ENCODE measurements around the gene ATP5F1E. TPM values are rescaled to one million over a fixed set of nuclear protein-coding genes. Genes with fewer than 3 reads are reported as not detected.
"Not testable (repeated sequence)": the region's sequence is repeated elsewhere in the genome, so short reads cannot be mapped to it uniquely, and the experiment has no call there.

The ATP5F1E gene
- total and polyA plus RNA-seq, 8 donors: 75.5 to 197 (median 169) TPM

- Histone ChIP-seq H3K4me1 (peaks cover 11 to 41% of the 10 kb centered on the region in 2 donors), H3K4me3 (no peak overlapping the region), H3K9me3 (no peaks in the 10 kb centered on the region), H3K27me3 (no peaks in the 10 kb centered on the region), H3K27ac (no peak overlapping the region), H3K36me3 (peaks cover 0 to 4% of the 10 kb centered on the region in 2 donors)
- ATAC-seq (no peak), DNase-seq (no peak)
- intact Hi-C loops (cut with DNase I): no loop called here
- no peak for TF ChIP-seq CTCF (IDR thresholded peaks at IDR 0.05)
These were observed 18.8 kb downstream of the ATP5F1E start for GRCh38 chr20:59013031-59013951.

GRCh38 chr20:59011874-59012157 is 20.3 kb downstream of the ATP5F1E start:
- DNase-seq; intact Hi-C loops (cut with DNase I); H3K27ac ChIP-seq; H3K4me3 ChIP-seq; ATAC-seq; H3K36me3 ChIP-seq; H3K9me3 ChIP-seq; H3K27me3 ChIP-seq: not testable (repeated sequence)
- peaks cover 11 to 50% of the 10 kb centered on the region in 2 donors for H3K4me1 ChIP-seq

GRCh38 chr20:59010995-59011873 is 20.9 kb downstream of the ATP5F1E start:
- TF ChIP-seq CTCF (IDR thresholded peaks at IDR 0.05): no peak
- no peak for DNase-seq
- ATAC-seq: peak; percentile 4
- Histone ChIP-seq H3K27me3 (no peaks in the 10 kb centered on the region), H3K9me3 (no peaks in the 10 kb centered on the region), H3K4me3 (no peak overlapping the region), H3K4me1 (peaks cover 14 to 46% of the 10 kb centered on the region in 2 donors), H3K27ac (peak overlapping the region; percentile 65 to 67), H3K36me3 (no peaks in the 10 kb centered on the region)
- intact Hi-C loops (cut with DNase I): no loop called here

- Histone ChIP-seq H3K27ac (peak overlapping the region; percentile 65 to 67), H3K27me3 (no peaks in the 10 kb centered on the region), H3K4me1 (peaks cover 21 to 52% of the 10 kb centered on the region in 2 donors), H3K36me3 (no peaks in the 10 kb centered on the region), H3K4me3 (no peak overlapping the region), H3K9me3 (no peaks in the 10 kb centered on the region)
- intact Hi-C loops (cut with DNase I): no loop called here
- no peak for TF ChIP-seq CTCF (IDR thresholded peaks at IDR 0.05)
- ATAC-seq (peak; percentile 65), DNase-seq (peak in 2 of 4 donors; percentile 59 to 81)
These were observed 21.7 kb downstream of the ATP5F1E start for GRCh38 chr20:59010321-59010994.

GRCh38 chr20:59008715-59009336 is 23.3 kb downstream of the ATP5F1E start:
- Histone ChIP-seq H3K27ac (peak overlapping the region in 1 of 2 donors; percentile 97), H3K36me3 (peaks cover 0 to 2% of the 10 kb centered on the region in 2 donors), H3K9me3 (no peaks in the 10 kb centered on the region), H3K4me3 (no peak overlapping the region), H3K27me3 (no peaks in the 10 kb centered on the region), H3K4me1 (peaks cover 31 to 69% of the 10 kb centered on the region in 2 donors)
- DNase-seq: no peak
- TF ChIP-seq CTCF (IDR thresholded peaks at IDR 0.05): no peak
- ATAC-seq: no peak
- intact Hi-C loops (cut with DNase I): no loop called here

All from left lung (tissue), 10 donors.